HepG2 (cell line): ENCODE results near the gene CIAO2B. TPM values are rescaled to one million over a fixed set of nuclear protein-coding genes. Genes with fewer than 3 reads are reported as not detected.
A peak's percentile ranks its signal among the peaks of the same experiment; 100 is the strongest.

ENCODE experiments used
- FOXK2 ChIP-seq: fragments of 450-650 bp; IDR thresholded peaks from 2 replicates; pipeline ENCODE4 v1.6.1; 2016
- GLMP ChIP-seq: sonication (generic); formaldehyde crosslinking; IDR thresholded peaks from 2 replicates; pipeline ENCODE4 v1.9.0; 2021; ENCODE audit warnings: missing genetic modification reagents, mild to moderate bottlenecking, borderline replicate concordance
- JARID2 ChIP-seq: sonication (generic); formaldehyde crosslinking; IDR thresholded peaks from 2 replicates; pipeline ENCODE4 v1.8.1; 2023; ENCODE audit warnings: missing genetic modification reagents, inconsistent platforms; ENCODE audit not compliant: insufficient replicate concordance
- KDM4B ChIP-seq: sonication (generic); formaldehyde crosslinking; IDR thresholded peaks from 2 replicates; pipeline ENCODE4 v1.4.0; 2020; ENCODE audit warnings: missing genetic modification reagents
- KLF13 ChIP-seq: sonication (generic); formaldehyde crosslinking; IDR thresholded peaks from 2 replicates; pipeline ENCODE4 v1.4.0; 2020; ENCODE audit warnings: mild to moderate bottlenecking, missing genetic modification reagents
- POLR2AphosphoS5 ChIP-seq: IDR thresholded peaks from 2 replicates; pipeline ENCODE4 v1.6.1; 2012; ENCODE audit warnings: low read depth, low read length
- RBFOX2 ChIP-seq: fragments of 200-400 bp; formaldehyde crosslinking; IDR thresholded peaks from 2 replicates; pipeline ENCODE4 v1.6.1; 2017; ENCODE audit warnings: low read depth, mild to moderate bottlenecking, low read length
- SP140L ChIP-seq: sonication (generic); formaldehyde crosslinking; IDR thresholded peaks from 2 replicates; pipeline ENCODE4 v1.4.0; 2020; ENCODE audit warnings: missing genetic modification reagents, borderline replicate concordance
- SUZ12 ChIP-seq: fragments of 150-350 bp; IDR thresholded peaks from 2 replicates; pipeline ENCODE4 v1.6.1; 2014; ENCODE audit warnings: low read depth, low read length
- YEATS2 ChIP-seq: sonication (generic); formaldehyde crosslinking; IDR thresholded peaks from 2 replicates; pipeline ENCODE4 v1.4.0; 2020; ENCODE audit warnings: missing genetic modification reagents, borderline replicate concordance
- ZBTB20 ChIP-seq: sonication (generic); formaldehyde crosslinking; IDR thresholded peaks from 2 replicates; pipeline ENCODE4 v1.8.1; 2023; ENCODE audit warnings: missing genetic modification reagents, low read depth, mild to moderate bottlenecking, borderline replicate concordance
- ZNF12 ChIP-seq: sonication (generic); formaldehyde crosslinking; IDR thresholded peaks from 2 replicates; pipeline ENCODE4 v1.5.0; 2020; ENCODE audit warnings: missing genetic modification reagents
- ZNF275 ChIP-seq: sonication (generic); formaldehyde crosslinking; IDR thresholded peaks from 2 replicates; pipeline ENCODE4 v1.8.0; 2022; ENCODE audit warnings: missing genetic modification reagents, mild to moderate bottlenecking, inconsistent platforms, borderline replicate concordance
- ZNF577 ChIP-seq: sonication (generic); formaldehyde crosslinking; IDR thresholded peaks from 2 replicates; pipeline ENCODE4 v1.4.0; 2020; ENCODE audit warnings: mild to moderate bottlenecking, low read depth, missing genetic modification reagents, borderline replicate concordance
- ZSCAN12 ChIP-seq: sonication (generic); formaldehyde crosslinking; IDR thresholded peaks from 2 replicates; pipeline ENCODE4 v1.9.0; 2021; ENCODE audit warnings: mild to moderate bottlenecking, missing genetic modification reagents
- polyA plus RNA-seq, 8 experiments: library from polyadenylated mRNA; depleted of rRNA in 3 of 8; stranded (reverse) in 7 of 8; unstranded in 1 of 8; fragments of >200 nt; fragmentation: Illumina TruSeq in 4 of 8; extraction: Trizol in 4 of 8; gene quantifications; 2 replicates each; pipeline versions ENCODE4 v1.2.1 to v1.2.3, GENCODE V29; 2011 to 2016; ENCODE audit warnings: low read depth in 4 of 8, missing spikeins in 1 of 8, mixed read lengths in 1 of 8; ENCODE audit not compliant: insufficient read depth in 1 of 8
- total RNA-seq, 5 experiments: library from RNA; depleted of rRNA; stranded (reverse); fragments of >200 nt; fragmentation: Illumina TruSeq; extraction: Trizol; gene quantifications; 2 replicates each; pipeline ENCODE4 v1.2.3, GENCODE V29; 2016; ENCODE audit warnings: low read depth in 1 of 5
- TF ChIP-seq, protein P1 (sequence below): sonication (generic); formaldehyde crosslinking; IDR thresholded peaks from 2 replicates; pipeline ENCODE4 v1.4.0; 2020; ENCODE audit warnings: missing genetic modification reagents
- TF ChIP-seq, protein P2 (sequence below): sonication (generic); formaldehyde crosslinking; IDR thresholded peaks from 2 replicates; pipeline ENCODE4 v1.4.0; 2020; ENCODE audit warnings: missing genetic modification reagents, borderline replicate concordance
- TF ChIP-seq, protein P3 (sequence below): sonication (generic); formaldehyde crosslinking; IDR thresholded peaks from 2 replicates; pipeline ENCODE4 v1.4.0; 2020; ENCODE audit warnings: missing genetic modification reagents, borderline replicate concordance

Gene CIAO2B
- total and polyA plus RNA-seq, 2 of the 13 experiments (the other 11 are each of a cell fraction or from before 2014, with no cell fraction given), result 157 to 293 TPM

DNA sequence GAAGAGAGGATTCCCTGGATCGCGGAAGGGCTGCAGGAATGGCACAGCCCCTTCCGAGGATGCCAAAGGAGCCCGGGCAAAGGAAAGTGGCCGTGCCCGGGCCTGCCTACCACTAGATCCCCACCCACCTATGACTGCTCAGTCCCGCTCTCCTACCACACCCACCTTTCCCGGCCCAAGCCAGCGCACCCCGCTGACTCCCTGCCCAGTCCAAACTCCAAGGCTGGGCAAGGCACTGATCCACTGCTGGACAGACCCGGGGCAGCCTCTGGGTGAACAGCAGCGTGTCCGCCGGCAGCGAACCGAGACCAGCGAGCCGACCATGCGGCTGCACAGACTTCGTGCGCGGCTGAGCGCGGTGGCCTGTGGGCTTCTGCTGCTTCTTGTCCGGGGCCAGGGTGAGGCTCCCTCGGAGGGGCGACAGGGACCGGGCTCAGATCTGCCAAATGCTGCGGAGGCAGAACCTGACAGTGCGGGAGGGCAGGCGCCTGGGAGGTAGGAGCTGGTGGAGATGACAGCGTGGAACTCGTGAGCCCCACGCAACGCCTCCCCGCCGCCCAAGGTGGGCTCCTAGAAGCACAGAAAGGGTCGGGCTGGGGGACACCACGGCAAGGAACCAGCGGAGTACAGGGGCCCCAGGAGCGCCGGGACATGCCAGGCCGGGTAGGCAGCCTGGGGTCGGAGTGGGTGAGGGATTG is 1.3 kb upstream of the CIAO2B start, which contains the start of gene CES2 (continued):
- TF ChIP-seq SP140L (CRISPR knock-in tag) (peak; percentile 60; the same call in 1 of the 2 replicates), ZNF577 (CRISPR knock-in tag) (no peak), GLMP (CRISPR knock-in tag) (no peak), RBFOX2 (peak; percentile 91), ZNF12 (no peak; the same call in 1 of the 2 replicates), ZBTB20 (CRISPR knock-in tag) (peak; percentile 68; the same call in 1 of the 2 replicates), ZNF275 (CRISPR knock-in tag) (0 out of 2 replicates have a peak, but pooled peaks have one; percentile 24), YEATS2 (peak; percentile 71; the same call in 1 of the 2 replicates), JARID2 (CRISPR knock-in tag) (peak; percentile 58), ZSCAN12 (CRISPR knock-in tag) (no peak), SUZ12 (no peak), KLF13 (CRISPR knock-in tag) (peak; percentile 95; the same call in 1 of the 2 replicates), FOXK2 (no peak), POLR2AphosphoS5 (peak; percentile 85), KDM4B (CRISPR knock-in tag) (peak; percentile 83)
- TF ChIP-seq, protein P1, sequence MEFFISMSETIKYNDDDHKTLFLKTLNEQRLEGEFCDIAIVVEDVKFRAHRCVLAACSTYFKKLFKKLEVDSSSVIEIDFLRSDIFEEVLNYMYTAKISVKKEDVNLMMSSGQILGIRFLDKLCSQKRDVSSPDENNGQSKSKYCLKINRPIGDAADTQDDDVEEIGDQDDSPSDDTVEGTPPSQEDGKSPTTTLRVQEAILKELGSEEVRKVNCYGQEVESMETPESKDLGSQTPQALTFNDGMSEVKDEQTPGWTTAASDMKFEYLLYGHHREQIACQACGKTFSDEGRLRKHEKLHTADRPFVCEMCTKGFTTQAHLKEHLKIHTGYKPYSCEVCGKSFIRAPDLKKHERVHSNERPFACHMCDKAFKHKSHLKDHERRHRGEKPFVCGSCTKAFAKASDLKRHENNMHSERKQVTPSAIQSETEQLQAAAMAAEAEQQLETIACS (CRISPR knock-in tag), result peak; percentile 29; the same call in 1 of the 2 replicates
- TF ChIP-seq, protein P2, sequence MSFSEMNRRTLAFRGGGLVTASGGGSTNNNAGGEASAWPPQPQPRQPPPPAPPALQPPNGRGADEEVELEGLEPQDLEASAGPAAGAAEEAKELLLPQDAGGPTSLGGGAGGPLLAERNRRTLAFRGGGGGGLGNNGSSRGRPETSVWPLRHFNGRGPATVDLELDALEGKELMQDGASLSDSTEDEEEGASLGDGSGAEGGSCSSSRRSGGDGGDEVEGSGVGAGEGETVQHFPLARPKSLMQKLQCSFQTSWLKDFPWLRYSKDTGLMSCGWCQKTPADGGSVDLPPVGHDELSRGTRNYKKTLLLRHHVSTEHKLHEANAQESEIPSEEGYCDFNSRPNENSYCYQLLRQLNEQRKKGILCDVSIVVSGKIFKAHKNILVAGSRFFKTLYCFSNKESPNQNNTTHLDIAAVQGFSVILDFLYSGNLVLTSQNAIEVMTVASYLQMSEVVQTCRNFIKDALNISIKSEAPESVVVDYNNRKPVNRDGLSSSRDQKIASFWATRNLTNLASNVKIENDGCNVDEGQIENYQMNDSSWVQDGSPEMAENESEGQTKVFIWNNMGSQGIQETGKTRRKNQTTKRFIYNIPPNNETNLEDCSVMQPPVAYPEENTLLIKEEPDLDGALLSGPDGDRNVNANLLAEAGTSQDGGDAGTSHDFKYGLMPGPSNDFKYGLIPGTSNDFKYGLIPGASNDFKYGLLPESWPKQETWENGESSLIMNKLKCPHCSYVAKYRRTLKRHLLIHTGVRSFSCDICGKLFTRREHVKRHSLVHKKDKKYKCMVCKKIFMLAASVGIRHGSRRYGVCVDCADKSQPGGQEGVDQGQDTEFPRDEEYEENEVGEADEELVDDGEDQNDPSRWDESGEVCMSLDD (CRISPR knock-in tag), result peak; percentile 69; the same call in 1 of the 2 replicates
- TF ChIP-seq, protein P3, sequence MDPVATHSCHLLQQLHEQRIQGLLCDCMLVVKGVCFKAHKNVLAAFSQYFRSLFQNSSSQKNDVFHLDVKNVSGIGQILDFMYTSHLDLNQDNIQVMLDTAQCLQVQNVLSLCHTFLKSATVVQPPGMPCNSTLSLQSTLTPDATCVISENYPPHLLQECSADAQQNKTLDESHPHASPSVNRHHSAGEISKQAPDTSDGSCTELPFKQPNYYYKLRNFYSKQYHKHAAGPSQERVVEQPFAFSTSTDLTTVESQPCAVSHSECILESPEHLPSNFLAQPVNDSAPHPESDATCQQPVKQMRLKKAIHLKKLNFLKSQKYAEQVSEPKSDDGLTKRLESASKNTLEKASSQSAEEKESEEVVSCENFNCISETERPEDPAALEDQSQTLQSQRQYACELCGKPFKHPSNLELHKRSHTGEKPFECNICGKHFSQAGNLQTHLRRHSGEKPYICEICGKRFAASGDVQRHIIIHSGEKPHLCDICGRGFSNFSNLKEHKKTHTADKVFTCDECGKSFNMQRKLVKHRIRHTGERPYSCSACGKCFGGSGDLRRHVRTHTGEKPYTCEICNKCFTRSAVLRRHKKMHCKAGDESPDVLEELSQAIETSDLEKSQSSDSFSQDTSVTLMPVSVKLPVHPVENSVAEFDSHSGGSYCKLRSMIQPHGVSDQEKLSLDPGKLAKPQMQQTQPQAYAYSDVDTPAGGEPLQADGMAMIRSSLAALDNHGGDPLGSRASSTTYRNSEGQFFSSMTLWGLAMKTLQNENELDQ (CRISPR knock-in tag), result 0 out of 2 replicates have a peak, but pooled peaks have one; percentile 57
